MCF 10A (cell line): ENCODE results near the gene H6PD. TPM values are rescaled to one million over a fixed set of nuclear protein-coding genes. Genes with fewer than 3 reads are reported as not detected.

Source experiments
- BruUV-seq: library from RNA; stranded (reverse); fragments of 400-500 nt; replicated peaks from 2 replicates; lab custom pipeline; 2021; lab: Mats Ljungman, UMichigan
- CTCF ChIA-PET: fragments of 300-600 bp; sonication (Branson Sonifier 250); formaldehyde crosslinking; extraction: SDS; loops from one replicate; lab custom pipeline; 2021; ENCODE audit warnings: antibody characterized with exemption, inconsistent platforms; lab: Yijun Ruan, JAX
- POLR2A ChIA-PET: fragments of 300-600, 350-650 bp; sonication (Branson Sonifier 250); formaldehyde crosslinking; extraction: SDS; loops from one replicate; lab custom pipeline; 2020; ENCODE audit warnings: antibody characterized with exemption, inconsistent platforms; lab: Yijun Ruan, JAX
- DNase-seq: peaks from one replicate; pipeline ENCODE4 v3.0.0-alpha.2; 2018; ENCODE audit not compliant: unreplicated experiment
- H3K27ac Mint-ChIP-seq: one replicate; pipeline ENCODE4 v1.8.0; 2022; ENCODE audit warnings: mild to moderate bottlenecking, low read depth, mixed read lengths; ENCODE audit not compliant: unreplicated experiment
- H3K27me3 Mint-ChIP-seq: one replicate; pipeline ENCODE4 v1.8.0; 2022; ENCODE audit warnings: mixed read lengths; ENCODE audit not compliant: insufficient read depth, unreplicated experiment
- H3K36me3 Mint-ChIP-seq: one replicate; pipeline ENCODE4 v1.8.0; 2022; ENCODE audit warnings: mild to moderate bottlenecking, moderate library complexity, mixed read lengths; ENCODE audit not compliant: insufficient read depth, unreplicated experiment
- H3K4me1 Mint-ChIP-seq: one replicate; pipeline ENCODE4 v1.8.0; 2022; ENCODE audit warnings: mixed read lengths; ENCODE audit not compliant: insufficient read depth, unreplicated experiment
- H3K4me3 Mint-ChIP-seq: one replicate; pipeline ENCODE4 v1.8.0; 2022; ENCODE audit warnings: mild to moderate bottlenecking, moderate library complexity, mixed read lengths; ENCODE audit not compliant: unreplicated experiment
- H3K9me3 Mint-ChIP-seq: one replicate; pipeline ENCODE4 v1.8.0; 2022; ENCODE audit warnings: mixed read lengths; ENCODE audit not compliant: unreplicated experiment
- intact Hi-C: fragments of 100-400 bp; cut with micrococcal nuclease; formaldehyde crosslinking; loops from 2 replicates; pipeline ENCODE4 v1.14.1; 2022
- total RNA-seq: library from RNA; stranded (reverse); gene quantifications from 2 replicates; pipeline ENCODE4 v1.2.3, GENCODE V29; 2022
- TF ChIP-seq, protein P1 (sequence below): fragments of 200-600 bp; IDR thresholded peaks from one replicate; pipeline ENCODE4 v1.8.0; 2022; ENCODE audit warnings: antibody characterized with exemption, mild to moderate bottlenecking; ENCODE audit not compliant: unreplicated experiment

The H6PD gene
- total RNA-seq, 1 experiment from 2014 or later, result 23.6 TPM

- no peaks in the 10 kb centered on the region for H3K36me3 Mint-ChIP-seq
- H3K27ac Mint-ChIP-seq, result no peak overlapping the region
- no peaks in the 10 kb centered on the region for H3K27me3 Mint-ChIP-seq
- DNase-seq, result peak; percentile 91
- TF ChIP-seq, protein P1, sequence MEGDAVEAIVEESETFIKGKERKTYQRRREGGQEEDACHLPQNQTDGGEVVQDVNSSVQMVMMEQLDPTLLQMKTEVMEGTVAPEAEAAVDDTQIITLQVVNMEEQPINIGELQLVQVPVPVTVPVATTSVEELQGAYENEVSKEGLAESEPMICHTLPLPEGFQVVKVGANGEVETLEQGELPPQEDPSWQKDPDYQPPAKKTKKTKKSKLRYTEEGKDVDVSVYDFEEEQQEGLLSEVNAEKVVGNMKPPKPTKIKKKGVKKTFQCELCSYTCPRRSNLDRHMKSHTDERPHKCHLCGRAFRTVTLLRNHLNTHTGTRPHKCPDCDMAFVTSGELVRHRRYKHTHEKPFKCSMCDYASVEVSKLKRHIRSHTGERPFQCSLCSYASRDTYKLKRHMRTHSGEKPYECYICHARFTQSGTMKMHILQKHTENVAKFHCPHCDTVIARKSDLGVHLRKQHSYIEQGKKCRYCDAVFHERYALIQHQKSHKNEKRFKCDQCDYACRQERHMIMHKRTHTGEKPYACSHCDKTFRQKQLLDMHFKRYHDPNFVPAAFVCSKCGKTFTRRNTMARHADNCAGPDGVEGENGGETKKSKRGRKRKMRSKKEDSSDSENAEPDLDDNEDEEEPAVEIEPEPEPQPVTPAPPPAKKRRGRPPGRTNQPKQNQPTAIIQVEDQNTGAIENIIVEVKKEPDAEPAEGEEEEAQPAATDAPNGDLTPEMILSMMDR, result peak; percentile 14
- CTCF ChIA-PET, result interaction anchor here (0.7 to 1.7 kb wide), 6 partner anchors 9 to 203 kb away, joined by 3 to 12 read pairs (median 4); no protein-coding TSS in a partner anchor
- POLR2A ChIA-PET, result interaction anchor here (0.8 to 1.3 kb wide), 3 partner anchors 9 to 193 kb away, joined by 3 to 4 read pairs (median 4); no protein-coding TSS in a partner anchor
- peak overlapping the region; percentile 62 for H3K4me3 Mint-ChIP-seq
- BruUV-seq, result no TSS peak
- H3K4me1 Mint-ChIP-seq, result peaks cover 37% of the 10 kb centered on the region
- intact Hi-C loops, result loop anchor here (10.0 kb wide), 1 partner anchor 165 kb away; no protein-coding TSS in a partner anchor
- no peaks in the 10 kb centered on the region for H3K9me3 Mint-ChIP-seq
These were observed 45.7 kb downstream of the H6PD start for GRCh38 chr1:9280015-9280860.

DNA sequence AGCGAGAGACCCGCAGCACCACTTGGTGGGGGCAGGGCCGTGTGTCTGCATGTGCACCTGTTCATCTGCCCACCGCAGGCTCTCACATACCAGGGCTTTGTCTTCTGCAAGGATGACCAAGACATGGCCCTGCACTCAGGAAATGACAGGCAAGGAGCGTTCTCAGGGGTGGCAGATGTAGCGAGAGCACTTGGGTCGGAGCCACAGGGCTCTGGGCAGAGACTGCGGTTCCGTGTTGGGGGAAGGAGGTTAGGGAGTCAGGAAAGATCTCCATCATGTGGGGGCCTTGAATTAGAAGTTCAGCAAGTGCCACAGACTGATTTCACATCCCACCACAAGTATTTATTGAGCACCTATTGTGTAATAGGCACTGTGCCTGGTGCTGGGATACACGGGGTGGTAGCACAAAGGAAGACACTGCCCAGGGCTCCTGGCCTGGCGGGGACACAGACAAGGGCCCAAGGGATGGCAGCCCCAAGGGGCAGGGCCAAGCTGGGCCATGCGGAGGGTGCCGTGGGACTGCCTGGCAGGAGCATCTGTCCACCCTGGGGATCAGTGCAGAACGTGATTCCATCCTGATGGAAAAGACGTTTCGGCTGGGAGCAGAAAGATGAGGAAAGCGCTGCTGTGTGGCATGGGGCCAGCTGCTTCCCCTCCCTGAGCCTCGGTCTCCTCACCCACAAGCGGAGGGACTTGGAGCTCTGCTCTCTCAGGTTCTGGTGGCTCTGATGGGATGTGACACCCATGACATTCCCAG is 46.7 kb downstream of the H6PD start:
- Mint-ChIP-seq H3K9me3 (no peaks in the 10 kb centered on the region), H3K36me3 (no peaks in the 10 kb centered on the region), H3K4me3 (no peak overlapping the region), H3K27me3 (no peaks in the 10 kb centered on the region), H3K27ac (no peak overlapping the region), H3K4me1 (peaks cover 27% of the 10 kb centered on the region)
- POLR2A ChIA-PET, result interaction anchor here (0.7 to 1.3 kb wide), 3 partner anchors 8 to 192 kb away, joined by 3 to 4 read pairs (median 4); no protein-coding TSS in a partner anchor
- no TSS peak for BruUV-seq
- DNase-seq, result peak; percentile 11
- intact Hi-C loops, result loop anchor here (10.0 kb wide), 1 partner anchor 166 kb away; no protein-coding TSS in a partner anchor
- TF ChIP-seq, protein P1, result no peak
- CTCF ChIA-PET, result interaction anchor here (0.5 to 1.7 kb wide), 10 partner anchors 8 to 585 kb away, joined by 3 to 12 read pairs (median 3); no protein-coding TSS in a partner anchor

- H3K4me3 Mint-ChIP-seq, result no peak overlapping the region
- H3K9me3 Mint-ChIP-seq, result no peaks in the 10 kb centered on the region
- intact Hi-C loops, result loop anchor here (10.0 kb wide), 1 partner anchor 167 kb away; no protein-coding TSS in a partner anchor
- H3K4me1 Mint-ChIP-seq, result peaks cover 22% of the 10 kb centered on the region
- H3K27ac Mint-ChIP-seq, result no peak overlapping the region
- no peaks in the 10 kb centered on the region for H3K36me3 Mint-ChIP-seq
- DNase-seq, result no peak
- H3K27me3 Mint-ChIP-seq, result no peaks in the 10 kb centered on the region
- POLR2A ChIA-PET, result interaction anchor here (0.7 to 1.3 kb wide), 2 partner anchors 50 to 191 kb away, joined by 3 to 4 read pairs; no protein-coding TSS in a partner anchor
- TF ChIP-seq, protein P1, result no peak
- BruUV-seq, result no TSS peak
- CTCF ChIA-PET, result interaction anchor here (0.5 to 2.1 kb wide), 8 partner anchors 8 to 585 kb away, joined by 3 to 12 read pairs (median 3); no protein-coding TSS in a partner anchor
These were observed 47.5 kb downstream of the H6PD start for GRCh38 chr1:9281908-9282695.
